Ovary (tissue), 3 donors: ENCODE data around the gene PAFAH2.

Experiments
- EP300 ChIP-seq: sonication (generic); formaldehyde crosslinking; IDR thresholded peaks from one replicate; pipeline ENCODE4 v1.6.1; 2017; ENCODE audit warnings: antibody characterized with exemption
- POLR2A ChIP-seq: fragments of 450-650 bp; IDR thresholded peaks from one replicate; pipeline ENCODE4 v1.6.1; 2017; ENCODE audit warnings: antibody characterized with exemption, mild to moderate bottlenecking, moderate library complexity
- TF ChIP-seq, protein P1 (sequence below), 3 donors: fragments of 450-650 bp in 2 of 3; fragments of 200-600 bp in 1 of 3; IDR thresholded peaks; one replicate each; pipeline versions ENCODE4 v1.5.1 to v1.8.0; 2016 to 2022; ENCODE audit warnings: antibody characterized with exemption in 3 of 3, mild to moderate bottlenecking in 1 of 3
- donor health status: DM: no; HTN: no; CAD: no.

DNA sequence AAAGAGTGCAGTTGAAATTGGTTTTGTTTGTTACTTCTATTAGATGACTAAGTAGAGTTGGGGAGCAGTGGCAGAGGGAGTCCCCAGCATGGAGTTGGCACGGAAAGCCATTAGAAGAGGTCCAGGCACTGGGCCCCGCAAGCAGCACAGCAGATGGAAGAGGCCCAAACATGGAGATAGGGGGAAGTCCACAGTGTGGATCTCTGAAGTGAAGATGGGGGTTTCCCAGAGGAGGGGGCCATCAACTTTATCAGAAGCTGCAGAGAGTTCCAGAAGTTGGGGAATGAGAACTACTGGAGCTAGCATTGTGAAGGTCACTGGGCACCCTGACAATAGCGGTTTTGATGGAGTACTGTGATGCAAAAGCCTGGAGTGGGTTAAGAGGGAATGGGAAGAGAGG lies 30.6 kb downstream of the PAFAH2 start:
- TF ChIP-seq, protein P1, sequence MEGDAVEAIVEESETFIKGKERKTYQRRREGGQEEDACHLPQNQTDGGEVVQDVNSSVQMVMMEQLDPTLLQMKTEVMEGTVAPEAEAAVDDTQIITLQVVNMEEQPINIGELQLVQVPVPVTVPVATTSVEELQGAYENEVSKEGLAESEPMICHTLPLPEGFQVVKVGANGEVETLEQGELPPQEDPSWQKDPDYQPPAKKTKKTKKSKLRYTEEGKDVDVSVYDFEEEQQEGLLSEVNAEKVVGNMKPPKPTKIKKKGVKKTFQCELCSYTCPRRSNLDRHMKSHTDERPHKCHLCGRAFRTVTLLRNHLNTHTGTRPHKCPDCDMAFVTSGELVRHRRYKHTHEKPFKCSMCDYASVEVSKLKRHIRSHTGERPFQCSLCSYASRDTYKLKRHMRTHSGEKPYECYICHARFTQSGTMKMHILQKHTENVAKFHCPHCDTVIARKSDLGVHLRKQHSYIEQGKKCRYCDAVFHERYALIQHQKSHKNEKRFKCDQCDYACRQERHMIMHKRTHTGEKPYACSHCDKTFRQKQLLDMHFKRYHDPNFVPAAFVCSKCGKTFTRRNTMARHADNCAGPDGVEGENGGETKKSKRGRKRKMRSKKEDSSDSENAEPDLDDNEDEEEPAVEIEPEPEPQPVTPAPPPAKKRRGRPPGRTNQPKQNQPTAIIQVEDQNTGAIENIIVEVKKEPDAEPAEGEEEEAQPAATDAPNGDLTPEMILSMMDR (IDR thresholded peaks at IDR 0.05) = no peak
- TF ChIP-seq POLR2A (no peak), EP300 (no peak)
